ENCODE data around the gene RAET1G. TPM values are rescaled to one million over a fixed set of nuclear protein-coding genes. Genes with fewer than 3 reads are reported as not detected.

The RAET1G gene
- total RNA-seq, 1 experiment from 2014 or later, result 1.2 TPM

GRCh38 chr6:149876241-149876933 lies 46.5 kb downstream of the RAET1G start:
- Histone ChIP-seq H3K4me1 (ENCODE audit: control insufficient read depth, insufficient read depth, low read length) (no peaks in the 10 kb centered on the region), H3K9me3 (ENCODE audit: control insufficient read depth, insufficient read depth, low read depth, low read length) (peaks cover 7% of the 10 kb centered on the region; the same call in 1 of the 2 replicates), H3K27me3 (ENCODE audit: control insufficient read depth, insufficient read depth, low read length) (no peaks in the 10 kb centered on the region), H3K27ac (ENCODE audit: low read length) (no peak overlapping the region), H3K4me3 (ENCODE audit: low read depth in 2 of 2, low read length in 2 of 2) (no peak overlapping the region), H3K36me3 (ENCODE audit: control insufficient read depth, insufficient read depth, low read length) (no peaks in the 10 kb centered on the region)
- POLR2A ChIA-PET, result no interaction called here
- in situ Hi-C loops (cut with HindIII; ENCODE audit: low pct_unique_long_range_greater_than_20kb, low sequenced_read_pairs), result no loop called here
- ATAC-seq (no peak), DNase-seq (ENCODE audit: low read depth, low spot score) (no peak)
- CTCF ChIA-PET, result no interaction called here
- BruUV-seq (replicated peaks), result no TSS peak
- TF ChIP-seq, protein P1, sequence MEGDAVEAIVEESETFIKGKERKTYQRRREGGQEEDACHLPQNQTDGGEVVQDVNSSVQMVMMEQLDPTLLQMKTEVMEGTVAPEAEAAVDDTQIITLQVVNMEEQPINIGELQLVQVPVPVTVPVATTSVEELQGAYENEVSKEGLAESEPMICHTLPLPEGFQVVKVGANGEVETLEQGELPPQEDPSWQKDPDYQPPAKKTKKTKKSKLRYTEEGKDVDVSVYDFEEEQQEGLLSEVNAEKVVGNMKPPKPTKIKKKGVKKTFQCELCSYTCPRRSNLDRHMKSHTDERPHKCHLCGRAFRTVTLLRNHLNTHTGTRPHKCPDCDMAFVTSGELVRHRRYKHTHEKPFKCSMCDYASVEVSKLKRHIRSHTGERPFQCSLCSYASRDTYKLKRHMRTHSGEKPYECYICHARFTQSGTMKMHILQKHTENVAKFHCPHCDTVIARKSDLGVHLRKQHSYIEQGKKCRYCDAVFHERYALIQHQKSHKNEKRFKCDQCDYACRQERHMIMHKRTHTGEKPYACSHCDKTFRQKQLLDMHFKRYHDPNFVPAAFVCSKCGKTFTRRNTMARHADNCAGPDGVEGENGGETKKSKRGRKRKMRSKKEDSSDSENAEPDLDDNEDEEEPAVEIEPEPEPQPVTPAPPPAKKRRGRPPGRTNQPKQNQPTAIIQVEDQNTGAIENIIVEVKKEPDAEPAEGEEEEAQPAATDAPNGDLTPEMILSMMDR (IDR thresholded peaks at IDR 0.05), result no peak
- no peak for TF ChIP-seq TCF7L2 (IDR thresholded peaks at IDR 0.05; ENCODE audit: low read depth, low read length)
- TF ChIP-seq, protein P2, sequence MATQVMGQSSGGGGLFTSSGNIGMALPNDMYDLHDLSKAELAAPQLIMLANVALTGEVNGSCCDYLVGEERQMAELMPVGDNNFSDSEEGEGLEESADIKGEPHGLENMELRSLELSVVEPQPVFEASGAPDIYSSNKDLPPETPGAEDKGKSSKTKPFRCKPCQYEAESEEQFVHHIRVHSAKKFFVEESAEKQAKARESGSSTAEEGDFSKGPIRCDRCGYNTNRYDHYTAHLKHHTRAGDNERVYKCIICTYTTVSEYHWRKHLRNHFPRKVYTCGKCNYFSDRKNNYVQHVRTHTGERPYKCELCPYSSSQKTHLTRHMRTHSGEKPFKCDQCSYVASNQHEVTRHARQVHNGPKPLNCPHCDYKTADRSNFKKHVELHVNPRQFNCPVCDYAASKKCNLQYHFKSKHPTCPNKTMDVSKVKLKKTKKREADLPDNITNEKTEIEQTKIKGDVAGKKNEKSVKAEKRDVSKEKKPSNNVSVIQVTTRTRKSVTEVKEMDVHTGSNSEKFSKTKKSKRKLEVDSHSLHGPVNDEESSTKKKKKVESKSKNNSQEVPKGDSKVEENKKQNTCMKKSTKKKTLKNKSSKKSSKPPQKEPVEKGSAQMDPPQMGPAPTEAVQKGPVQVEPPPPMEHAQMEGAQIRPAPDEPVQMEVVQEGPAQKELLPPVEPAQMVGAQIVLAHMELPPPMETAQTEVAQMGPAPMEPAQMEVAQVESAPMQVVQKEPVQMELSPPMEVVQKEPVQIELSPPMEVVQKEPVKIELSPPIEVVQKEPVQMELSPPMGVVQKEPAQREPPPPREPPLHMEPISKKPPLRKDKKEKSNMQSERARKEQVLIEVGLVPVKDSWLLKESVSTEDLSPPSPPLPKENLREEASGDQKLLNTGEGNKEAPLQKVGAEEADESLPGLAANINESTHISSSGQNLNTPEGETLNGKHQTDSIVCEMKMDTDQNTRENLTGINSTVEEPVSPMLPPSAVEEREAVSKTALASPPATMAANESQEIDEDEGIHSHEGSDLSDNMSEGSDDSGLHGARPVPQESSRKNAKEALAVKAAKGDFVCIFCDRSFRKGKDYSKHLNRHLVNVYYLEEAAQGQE (IDR thresholded peaks at IDR 0.05; ENCODE audit: insufficient read depth in 1 of 2, low read depth in 2 of 2, low read length in 1 of 2), result no peak
- TF ChIP-seq POLR2AphosphoS5 (IDR thresholded peaks at IDR 0.05; ENCODE audit: low read depth, low read length), result no peak
- TF ChIP-seq SIN3A (IDR thresholded peaks at IDR 0.05; ENCODE audit: borderline replicate concordance, insufficient read depth, low read depth, low read length), result no peak
- intact Hi-C loops (cut with micrococcal nuclease; ENCODE audit: unreplicated experiment), result no loop called here

DNA sequence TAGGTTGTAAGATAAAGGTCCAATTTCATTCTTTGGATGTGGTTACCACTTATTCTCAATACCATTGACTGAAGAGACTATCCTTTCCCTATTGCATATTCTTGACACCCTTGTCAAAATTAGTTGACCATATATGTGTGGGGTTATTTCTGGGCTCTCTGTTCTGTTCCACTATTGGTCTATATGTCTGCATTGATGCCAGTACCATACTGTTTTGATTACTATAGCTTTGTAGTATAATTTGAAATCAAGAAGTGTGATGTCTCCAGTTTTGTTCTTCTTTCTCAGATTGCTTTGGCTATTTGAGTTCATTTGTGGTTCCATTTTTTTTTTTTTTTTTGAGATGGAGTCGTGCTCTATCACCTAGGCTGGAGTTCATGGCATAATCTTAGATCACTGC lies 50.7 kb downstream of the RAET1G start:
- Histone ChIP-seq H3K27me3 (ENCODE audit: control insufficient read depth, insufficient read depth, low read length) (no peaks in the 10 kb centered on the region), H3K27ac (ENCODE audit: low read length) (no peak overlapping the region), H3K4me1 (ENCODE audit: control insufficient read depth, insufficient read depth, low read length) (no peaks in the 10 kb centered on the region), H3K36me3 (ENCODE audit: control insufficient read depth, insufficient read depth, low read length) (no peaks in the 10 kb centered on the region), H3K9me3 (ENCODE audit: control insufficient read depth, insufficient read depth, low read depth, low read length) (peaks cover 7% of the 10 kb centered on the region; the same call in 1 of the 2 replicates), H3K4me3 (ENCODE audit: low read depth in 2 of 2, low read length in 2 of 2) (no peak overlapping the region)
- TF ChIP-seq POLR2AphosphoS5 (IDR thresholded peaks at IDR 0.05; ENCODE audit: low read depth, low read length), result no peak
- TF ChIP-seq, protein P2 (IDR thresholded peaks at IDR 0.05; ENCODE audit: insufficient read depth in 1 of 2, low read depth in 2 of 2, low read length in 1 of 2), result no peak
- TF ChIP-seq, protein P1 (IDR thresholded peaks at IDR 0.05), result no peak
- TF ChIP-seq SIN3A (IDR thresholded peaks at IDR 0.05; ENCODE audit: borderline replicate concordance, insufficient read depth, low read depth, low read length), result no peak
- TF ChIP-seq TCF7L2 (IDR thresholded peaks at IDR 0.05; ENCODE audit: low read depth, low read length), result no peak
- BruUV-seq (replicated peaks), result no TSS peak
- ATAC-seq (no peak), DNase-seq (ENCODE audit: low read depth, low spot score) (no peak)
- ChIA-PET CTCF (no interaction called here), POLR2A (no interaction called here)
- in situ Hi-C loops (cut with HindIII; ENCODE audit: low pct_unique_long_range_greater_than_20kb, low sequenced_read_pairs) (no loop called here), intact Hi-C loops (cut with micrococcal nuclease; ENCODE audit: unreplicated experiment) (no loop called here)

All from Panc1 (cell line).